HEK293T (cell line): Measurements from ENCODE around the gene FOXP4.

Experiments
- CTCF ChIA-PET: fragments of 350-600 bp; formaldehyde crosslinking; extraction: SDS; loops from one replicate; lab custom pipeline; 2021; ENCODE audit warnings: antibody characterized with exemption, inconsistent platforms; lab: Yijun Ruan, JAX
- POLR2A ChIA-PET: fragments of 350-600 bp; formaldehyde crosslinking; extraction: SDS; loops from one replicate; lab custom pipeline; 2020; ENCODE audit warnings: antibody characterized with exemption, inconsistent platforms; lab: Yijun Ruan, JAX
- DNase-seq: peaks from one replicate; pipeline ENCODE4 v3.0.0; 2012; ENCODE audit warnings: mixed read lengths; ENCODE audit errors: extremely low spot score
- ARNT ChIP-seq: fragments of 450-650 bp; IDR thresholded peaks from 2 replicates; pipeline ENCODE4 v1.6.1; 2017; ENCODE audit warnings: mild to moderate bottlenecking
- BHLHE40 ChIP-seq: fragments of 450-650 bp; IDR thresholded peaks from 2 replicates; pipeline ENCODE4 v1.6.1; 2016; ENCODE audit warnings: mild to moderate bottlenecking, moderate library complexity, borderline replicate concordance
- CTBP1 ChIP-seq: fragments of 450-650 bp; IDR thresholded peaks from 2 replicates; pipeline ENCODE4 v1.6.1; 2016; ENCODE audit warnings: borderline replicate concordance
- ELF4 ChIP-seq: fragments of 450-650 bp; IDR thresholded peaks from 2 replicates; pipeline ENCODE4 v1.6.1; 2017; ENCODE audit warnings: antibody characterized with exemption
- FOXA1 ChIP-seq: fragments of 450-650 bp; IDR thresholded peaks from 2 replicates; pipeline ENCODE4 v1.6.1; 2016; ENCODE audit warnings: mild to moderate bottlenecking
- FOXK2 ChIP-seq: fragments of 450-650 bp; IDR thresholded peaks from 2 replicates; pipeline ENCODE4 v1.6.1; 2016; ENCODE audit warnings: mild to moderate bottlenecking
- FOXM1 ChIP-seq: fragments of 450-650 bp; IDR thresholded peaks from 2 replicates; pipeline ENCODE4 v1.6.1; 2017; ENCODE audit warnings: mild to moderate bottlenecking, borderline replicate concordance
- HDGF ChIP-seq: fragments of 450-650 bp; IDR thresholded peaks from 2 replicates; pipeline ENCODE4 v1.6.1; 2017; ENCODE audit warnings: antibody characterized with exemption, borderline replicate concordance
- L3MBTL2 ChIP-seq: fragments of 450-650 bp; conservative IDR thresholded peaks from 2 replicates; pipeline ENCODE4 v1.6.1; 2016; ENCODE audit warnings: mild to moderate bottlenecking
- LEF1 ChIP-seq: fragments of 450-650 bp; IDR thresholded peaks from 2 replicates; pipeline ENCODE4 v1.6.1; 2017; ENCODE audit warnings: mild to moderate bottlenecking, borderline replicate concordance
- NFRKB ChIP-seq: fragments of 450-650 bp; IDR thresholded peaks from 2 replicates; pipeline ENCODE4 v1.6.1; 2016; ENCODE audit warnings: mild to moderate bottlenecking, moderate library complexity
- SP1 ChIP-seq: fragments of 450-650 bp; IDR thresholded peaks from 2 replicates; pipeline ENCODE4 v1.6.1; 2017
- SUZ12 ChIP-seq: fragments of 450-650 bp; IDR thresholded peaks from 2 replicates; pipeline ENCODE4 v1.6.1; 2016; ENCODE audit warnings: mild to moderate bottlenecking
- TARDBP ChIP-seq: fragments of 450-650 bp; IDR thresholded peaks from 2 replicates; pipeline ENCODE4 v1.6.1; 2016
- ZNF384 ChIP-seq: fragments of 450-650 bp; IDR thresholded peaks from 2 replicates; pipeline ENCODE4 v1.6.1; 2016
- TF ChIP-seq, protein P1 (sequence below): fragments of 450-650 bp; IDR thresholded peaks from 2 replicates; pipeline ENCODE4 v1.6.1; 2016

The FOXP4 gene

DNA sequence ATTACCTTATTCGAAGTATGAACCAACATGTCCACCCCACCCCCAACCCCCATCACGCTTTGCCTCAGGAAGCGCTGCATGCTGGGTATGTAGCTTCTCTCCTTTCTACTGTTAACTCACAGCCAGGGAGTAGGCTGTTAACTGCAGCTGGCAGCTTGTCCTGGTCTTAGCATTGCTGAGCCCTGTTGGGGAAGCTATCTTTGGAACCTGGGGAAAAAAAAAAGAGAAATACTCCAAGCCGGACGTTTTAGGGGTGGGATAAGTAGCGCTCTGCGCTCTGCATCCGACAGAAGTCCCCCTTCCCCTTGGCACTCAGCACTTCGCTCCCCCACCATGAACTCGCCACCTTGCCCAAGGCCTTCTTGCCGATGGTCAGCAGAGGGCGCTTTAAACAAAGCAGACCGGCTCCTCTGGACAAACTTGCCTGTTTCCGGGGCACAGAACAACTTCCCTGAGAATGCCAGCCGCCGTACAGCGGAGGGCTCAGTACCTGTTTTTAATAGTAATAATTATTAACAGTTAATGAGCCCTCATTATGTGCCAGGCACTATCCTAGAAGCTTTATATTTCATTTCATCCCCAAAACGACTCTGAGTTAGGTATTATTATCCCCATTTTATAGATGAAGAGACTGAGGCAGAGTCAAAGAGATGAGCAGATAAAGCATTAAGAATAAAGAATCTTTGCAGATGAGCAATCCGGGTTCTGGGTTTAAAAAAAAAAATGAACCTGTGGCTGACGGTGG is 56.9 kb downstream of the FOXP4 start:
- DNase-seq: peak; percentile 86
- TF ChIP-seq SUZ12: no peak
- no peak for TF ChIP-seq LEF1
- TF ChIP-seq NFRKB: no peak
- TF ChIP-seq FOXA1: no peak
- TF ChIP-seq ZNF384: no peak
- no peak for TF ChIP-seq FOXM1
- no peak for TF ChIP-seq CTBP1
- TF ChIP-seq ELF4: no peak
- ChIA-PET POLR2A (interaction anchor here (1.2 to 1.4 kb wide), 2 partner anchors 78 to 79 kb away, joined by 3 to 6 read pairs; no protein-coding TSS in a partner anchor), CTCF (interaction anchor here (0.6 to 2.8 kb wide), 22 partner anchors 11 to 325 kb away, joined by 3 to 49 read pairs (median 4); partner anchors contain the start of gene TOMM6)

- ChIA-PET POLR2A (no interaction called here), CTCF (interaction anchor here (0.7 to 2.8 kb wide), 3 partner anchors 21 to 81 kb away, joined by 5 to 49 read pairs (median 6); no protein-coding TSS in a partner anchor)
- no peak for TF ChIP-seq ZNF384
- no peak for DNase-seq
Measured at GRCh38 chr6:41604006-41604405, 57.8 kb downstream of the FOXP4 start.

- ChIA-PET POLR2A (no interaction called here), CTCF (interaction anchor here (1.5 kb wide), 1 partner anchor 76 kb away, joined by 6 read pairs; no protein-coding TSS in a partner anchor)
- no peak for TF ChIP-seq SUZ12
- TF ChIP-seq ARNT: no peak
- no peak for TF ChIP-seq FOXK2
- no peak for TF ChIP-seq SP1
- TF ChIP-seq ZNF384: no peak
- TF ChIP-seq BHLHE40: no peak
- no peak for TF ChIP-seq FOXA1
- TF ChIP-seq NFRKB: no peak
- no peak for TF ChIP-seq CTBP1
- TF ChIP-seq L3MBTL2: no peak
- TF ChIP-seq, protein P1, sequence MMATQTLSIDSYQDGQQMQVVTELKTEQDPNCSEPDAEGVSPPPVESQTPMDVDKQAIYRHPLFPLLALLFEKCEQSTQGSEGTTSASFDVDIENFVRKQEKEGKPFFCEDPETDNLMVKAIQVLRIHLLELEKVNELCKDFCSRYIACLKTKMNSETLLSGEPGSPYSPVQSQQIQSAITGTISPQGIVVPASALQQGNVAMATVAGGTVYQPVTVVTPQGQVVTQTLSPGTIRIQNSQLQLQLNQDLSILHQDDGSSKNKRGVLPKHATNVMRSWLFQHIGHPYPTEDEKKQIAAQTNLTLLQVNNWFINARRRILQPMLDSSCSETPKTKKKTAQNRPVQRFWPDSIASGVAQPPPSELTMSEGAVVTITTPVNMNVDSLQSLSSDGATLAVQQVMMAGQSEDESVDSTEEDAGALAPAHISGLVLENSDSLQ: no peak
- no peak for TF ChIP-seq HDGF
- no peak for TF ChIP-seq TARDBP
- TF ChIP-seq FOXM1: no peak
Measured at GRCh38 chr6:41605649-41606048, 59.5 kb downstream of the FOXP4 start.

GRCh38 chr6:41607036-41607435 is 60.9 kb downstream of the FOXP4 start:
- ChIA-PET POLR2A (no interaction called here), CTCF (no interaction called here)
- TF ChIP-seq SP1 (no peak), L3MBTL2 (no peak), NFRKB (no peak), FOXM1 (no peak), SUZ12 (no peak), ELF4 (no peak), HDGF (no peak), CTBP1 (no peak), ZNF384 (no peak), LEF1 (no peak), FOXK2 (no peak)
- no peak for DNase-seq

More at GRCh38 chr6:41605649-41606048, 59.5 kb downstream of the FOXP4 start:
- DNase-seq: no peak

DNA sequence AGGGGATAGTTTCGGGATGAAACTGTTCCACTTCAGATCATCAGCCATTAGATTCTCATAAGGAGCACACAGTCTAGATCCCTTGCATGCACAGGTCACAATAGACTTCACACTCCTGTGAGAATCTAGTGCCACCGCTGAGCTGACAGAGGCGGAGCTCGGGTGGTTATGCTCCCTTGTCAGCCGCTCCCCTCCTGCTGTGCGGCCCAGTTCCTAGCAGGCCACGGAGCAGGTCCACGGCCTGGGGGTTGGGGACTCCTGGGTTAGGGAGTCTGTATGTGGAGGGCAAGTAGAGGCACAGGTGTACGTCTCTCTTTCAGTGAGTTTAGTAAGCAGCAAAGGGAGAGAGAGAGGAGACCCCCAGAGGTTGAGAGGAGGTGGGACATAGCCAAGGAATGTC is 61.6 kb downstream of the FOXP4 start:
- POLR2A ChIA-PET: no interaction called here
- TF ChIP-seq TARDBP (no peak), ARNT (no peak), SUZ12 (no peak), L3MBTL2 (no peak), SP1 (no peak), ZNF384 (no peak), HDGF (no peak), LEF1 (no peak), CTBP1 (no peak), FOXM1 (no peak), BHLHE40 (no peak), NFRKB (no peak)
- TF ChIP-seq, protein P1: no peak
- CTCF ChIA-PET: no interaction called here
- DNase-seq: no peak

DNA sequence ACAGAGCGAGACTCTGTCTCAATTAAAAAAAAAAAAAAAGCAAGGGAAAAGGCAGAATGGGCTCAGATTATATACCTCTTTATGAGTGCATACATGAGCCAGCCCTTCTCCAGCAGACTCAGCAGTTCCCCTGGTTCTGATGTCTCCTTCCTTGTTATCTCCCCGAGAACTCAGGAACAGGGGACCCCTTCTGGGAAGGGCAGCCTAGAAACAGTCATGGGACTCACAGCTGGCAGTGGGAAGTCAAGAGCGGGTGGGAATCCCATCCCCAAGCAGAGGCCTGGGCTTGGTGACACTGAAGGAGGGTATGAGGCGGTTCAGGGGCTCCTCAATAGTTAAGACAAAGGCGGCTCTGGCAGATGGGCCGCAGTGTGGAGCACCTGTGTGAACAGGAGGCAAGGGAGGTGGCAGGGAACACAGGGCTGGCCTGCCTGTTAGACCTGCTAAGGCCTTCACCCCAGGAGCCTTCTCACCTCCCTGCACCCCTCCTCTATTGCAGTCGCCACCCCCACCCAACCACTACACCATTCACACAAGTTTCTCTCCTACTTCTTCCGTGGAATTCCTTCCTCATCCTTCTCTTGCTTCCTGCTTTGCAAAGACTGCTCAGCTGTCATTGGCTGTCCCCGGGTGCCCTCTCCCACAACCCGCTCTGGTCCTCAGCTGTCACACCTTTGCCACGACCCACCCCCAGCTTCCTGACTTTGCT is 62.4 kb downstream of the FOXP4 start:
- ChIA-PET POLR2A (no interaction called here), CTCF (interaction anchor here (0.6 kb wide), 1 partner anchor 74 kb away, joined by 3 read pairs; no protein-coding TSS in a partner anchor)
- TF ChIP-seq SUZ12 (no peak), TARDBP (no peak), FOXA1 (no peak), ARNT (no peak), ELF4 (no peak), BHLHE40 (no peak), CTBP1 (no peak), FOXK2 (no peak), L3MBTL2 (no peak), LEF1 (no peak), SP1 (no peak), FOXM1 (no peak), HDGF (no peak), ZNF384 (no peak), NFRKB (no peak)
- TF ChIP-seq, protein P1: no peak
- no peak for DNase-seq
